SK-N-SH (cell line): ENCODE measurements around the gene TIA1. TPM values are rescaled to one million over a fixed set of nuclear protein-coding genes. Genes with fewer than 3 reads are reported as not detected.

Source experiments
- CTCF ChIA-PET: fragments of 300-600, 350-600 bp; formaldehyde crosslinking; extraction: SDS; loops from one replicate; lab custom pipeline; 2021; lab: Yijun Ruan, JAX
- POLR2A ChIA-PET: fragments of 350-600 bp; sonication (Branson Sonifier 250); formaldehyde crosslinking; extraction: SDS; loops from one replicate; lab custom pipeline; 2020; ENCODE audit warnings: antibody characterized with exemption, inconsistent platforms; lab: Yijun Ruan, JAX
- DNase-seq: peaks from one replicate; pipeline ENCODE4 v3.0.0; 2012
- H2AFZ ChIP-seq: fragments of 200-600 bp; sonication (generic); 2 replicates; pipeline ENCODE4 v1.8.1; 2016; ENCODE audit warnings: antibody characterized with exemption, mild to moderate bottlenecking, low read depth
- H3F3A ChIP-seq: fragments of 200-600 bp; sonication (generic); replicated peaks from 2 replicates; pipeline ENCODE3; 2016; ENCODE audit warnings: antibody characterized with exemption, mild to moderate bottlenecking; ENCODE audit not compliant: insufficient read depth
- H3K27ac ChIP-seq, 2 experiments: fragments of 200-500 bp in 1 of 2; fragments of 200-600 bp in 1 of 2; sonication (Bioruptor generic) in 1 of 2; sonication (generic), shearing (Covaris generic) in 1 of 2; 2 replicates each; pipeline versions ENCODE4 v1.5.1 to v1.6.1; 2014 to 2016; ENCODE audit warnings: low read depth in 2 of 2, inconsistent platforms in 1 of 2, low read length in 1 of 2, mild to moderate bottlenecking in 1 of 2, mixed read lengths in 1 of 2
- H3K27me3 ChIP-seq: fragments of 200-600 bp; sonication (generic), shearing (Covaris generic); 2 replicates; pipeline ENCODE4 v1.6.1; 2016; ENCODE audit warnings: mixed run types; ENCODE audit not compliant: insufficient read depth
- H3K36me3 ChIP-seq, 2 experiments: fragments of 200-500 bp in 1 of 2; fragments of 200-600 bp in 1 of 2; sonication (Bioruptor generic) in 1 of 2; sonication (generic) in 1 of 2; replicated peaks in 1 of 2; 2 replicates each; pipeline versions ENCODE3 to v1.5.1; 2014 to 2016; ENCODE audit warnings: low read length in 1 of 2, mild to moderate bottlenecking in 1 of 2; ENCODE audit not compliant: insufficient read depth in 2 of 2, control insufficient read depth in 1 of 2
- H3K4me1 ChIP-seq, 2 experiments: fragments of 200-500 bp in 1 of 2; fragments of 200-600 bp in 1 of 2; sonication (Bioruptor generic) in 1 of 2; sonication (generic), shearing (Covaris generic) in 1 of 2; 2 replicates each; pipeline versions ENCODE4 v1.5.1 to v1.6.1; 2014 to 2016; ENCODE audit warnings: low read depth in 1 of 2, low read length in 1 of 2, mixed run types in 1 of 2; ENCODE audit not compliant: insufficient read depth in 2 of 2, control insufficient read depth in 1 of 2
- H3K4me2 ChIP-seq: fragments of 200-600 bp; sonication (generic), shearing (Covaris generic); 2 replicates; pipeline ENCODE4 v1.6.1; 2017; ENCODE audit warnings: mixed run types
- H3K4me3 ChIP-seq, 2 experiments: fragments of 200-500 bp in 1 of 2; fragments of 200-600 bp in 1 of 2; sonication (Bioruptor generic) in 1 of 2; sonication (generic), shearing (Covaris generic) in 1 of 2; 2 replicates each; pipeline versions ENCODE4 v1.5.1 to v1.8.1; 2014 to 2016; ENCODE audit warnings: low read depth in 2 of 2, inconsistent platforms in 1 of 2, low read length in 1 of 2, mild to moderate bottlenecking in 1 of 2, mixed read lengths in 1 of 2, moderate library complexity in 1 of 2
- H3K79me2 ChIP-seq: fragments of 200-600 bp; sonication (generic); 2 replicates; pipeline ENCODE4 v1.8.1; 2017; ENCODE audit warnings: mild to moderate bottlenecking; ENCODE audit not compliant: insufficient read depth
- H3K9ac ChIP-seq: fragments of 200-600 bp; sonication (generic); 2 replicates; pipeline ENCODE4 v1.6.1; 2017; ENCODE audit warnings: mixed run types
- H3K9me2 ChIP-seq: fragments of 200-600 bp; sonication (generic); 2 replicates; pipeline ENCODE4 v1.6.1; 2017; ENCODE audit warnings: mixed run types
- H3K9me3 ChIP-seq: fragments of 200-600 bp; sonication (generic); 2 replicates; pipeline ENCODE4 v1.6.1; 2017; ENCODE audit warnings: mixed run types, mild to moderate bottlenecking, moderate library complexity
- H4K20me1 ChIP-seq: fragments of 200-600 bp; sonication (generic); 2 replicates; pipeline ENCODE4 v1.6.1; 2017; ENCODE audit warnings: mild to moderate bottlenecking, mixed run types; ENCODE audit not compliant: insufficient read depth
- CTCF ChIP-seq: fragments of 200-600 bp; sonication (generic); IDR thresholded peaks from 2 replicates; pipeline ENCODE4 v1.6.1; 2017; ENCODE audit warnings: antibody characterized with exemption, mild to moderate bottlenecking, moderate library complexity
- EP300 ChIP-seq, 2 experiments: IDR thresholded peaks; 2 replicates each; pipeline versions ENCODE4 v1.4.0 to v1.6.1; 2012; ENCODE audit warnings: borderline replicate concordance in 1 of 2, low read depth in 1 of 2, low read length in 1 of 2
- EZH2phosphoT487 ChIP-seq: fragments of 200-600 bp; sonication (generic); IDR thresholded peaks from 2 replicates; pipeline ENCODE4 v1.6.1; 2017; ENCODE audit warnings: low read depth, mixed run types, mild to moderate bottlenecking, antibody characterized with exemption, moderate library complexity, borderline replicate concordance
- FOSL2 ChIP-seq: IDR thresholded peaks from 2 replicates; pipeline ENCODE4 v1.4.0; 2012; ENCODE audit warnings: low read depth, mild to moderate bottlenecking, moderate library complexity, borderline replicate concordance
- MEF2A ChIP-seq: IDR thresholded peaks from 2 replicates; pipeline ENCODE4 v1.4.0; 2012; ENCODE audit warnings: low read depth, borderline replicate concordance
- NFIC ChIP-seq: IDR thresholded peaks from 2 replicates; pipeline ENCODE4 v1.4.0; 2012; ENCODE audit warnings: borderline replicate concordance
- RCOR1 ChIP-seq: fragments of 150-350 bp; IDR thresholded peaks from 2 replicates; pipeline ENCODE4 v1.6.1; 2017; ENCODE audit warnings: antibody characterized with exemption, low read length
- REST ChIP-seq: IDR thresholded peaks from 2 replicates; pipeline ENCODE4 v1.6.1; 2012; ENCODE audit warnings: mild to moderate bottlenecking, low read depth, low read length, moderate library complexity
- RFX5 ChIP-seq: IDR thresholded peaks from 2 replicates; pipeline ENCODE4 v1.6.1; 2012; ENCODE audit warnings: mild to moderate bottlenecking, improper control_type of control experiment, low read length
- RXRA ChIP-seq: IDR thresholded peaks from 2 replicates; pipeline ENCODE4 v1.4.0; 2012; ENCODE audit warnings: low read depth, mild to moderate bottlenecking, borderline replicate concordance
- SIN3A ChIP-seq: IDR thresholded peaks from 2 replicates; pipeline ENCODE4 v1.6.1; 2012; ENCODE audit warnings: low read depth, mild to moderate bottlenecking, low read length, moderate library complexity, borderline replicate concordance
- USF1 ChIP-seq: IDR thresholded peaks from 2 replicates; pipeline ENCODE4 v1.4.0; 2012; ENCODE audit warnings: low read depth, borderline replicate concordance
- WGBS: methylation state at CpG from one replicate; pipeline ENCODE4 v1.1.6; 2017; ENCODE audit warnings: low lambda C conversion rate; 5-methylcytosine and 5-hydroxymethylcytosine counted together
- polyA plus RNA-seq, 3 experiments: library from polyadenylated mRNA; depleted of rRNA; stranded (reverse); fragments of >200 nt; gene quantifications; 2 replicates each; pipeline ENCODE4 v1.2.3, GENCODE V29; 2012

Gene TIA1
- polyA plus RNA-seq, 1 of the 3 experiments (the other 2 are of a cell fraction), result 77.7 TPM

- ChIA-PET CTCF (interaction anchor here (0.8 to 1.8 kb wide), 5 partner anchors 11 to 359 kb away, joined by 3 to 6 read pairs (median 4); partner anchors contain the start of gene SNRPG), POLR2A (interaction anchor here (0.6 to 3.7 kb wide), 12 partner anchors 10 to 389 kb away, joined by 3 to 38 read pairs (median 8); partner anchors contain the start of genes C2orf42, FAM136A, MXD1 and SNRPG)
- Histone ChIP-seq H3K27me3 (no peaks in the 10 kb centered on the region), H3K4me2 (peak overlapping the region; percentile 95), H3K9me3 (no peaks in the 10 kb centered on the region), H3K4me3 (peak overlapping the region; percentile 69 to 79), H4K20me1 (no peaks in the 10 kb centered on the region), H2AFZ (peak overlapping the region; percentile 84), H3K4me1 (peaks cover 0 to 8% of the 10 kb centered on the region in 2 experiments; a peak in 2 of 4 replicates), H3K9ac (peak overlapping the region; percentile 69; the same call in 1 of the 2 replicates), H3K79me2 (peaks cover 10% of the 10 kb centered on the region), H3K9me2 (no peaks in the 10 kb centered on the region), H3K27ac (peak overlapping the region; percentile 7 to 84; a peak in 3 of 4 replicates), H3F3A (no peaks in the 10 kb centered on the region), H3K36me3 (peaks cover 0 to 18% of the 10 kb centered on the region in 2 experiments)
- 13% methylated on average over 12 of the region's 12 CpGs for WGBS
- DNase-seq, result peak; percentile 56
- TF ChIP-seq SIN3A (no peak), RXRA (no peak), REST (no peak), MEF2A (no peak), EZH2phosphoT487 (no peak), RFX5 (no peak), RCOR1 (no peak), FOSL2 (no peak)
These were observed 10.1 kb upstream of the TIA1 start for GRCh38 chr2:70258532-70258875.

GRCh38 chr2:70255637-70256314 lies 7.3 kb upstream of the TIA1 start:
- TF ChIP-seq EP300 (IDR thresholded peaks at IDR 0.05; ENCODE audit: borderline replicate concordance in 1 of 2, low read depth in 1 of 2, low read length in 1 of 2), result no peak
- TF ChIP-seq NFIC, result no peak
- TF ChIP-seq CTCF, result no peak
- TF ChIP-seq USF1, result no peak
- TF ChIP-seq REST, result no peak
- no peak for TF ChIP-seq RCOR1
- WGBS, result 93% methylated on average over 8 of the region's 8 CpGs
- POLR2A ChIA-PET, result no interaction called here

More at GRCh38 chr2:70255637-70256314, 7.3 kb upstream of the TIA1 start:
- H3K9me3 ChIP-seq, result no peaks in the 10 kb centered on the region
- no peak overlapping the region for H3K27ac ChIP-seq
- no peaks in the 10 kb centered on the region for H4K20me1 ChIP-seq
- peaks cover 0 to 2% of the 10 kb centered on the region in 2 experiments for H3K36me3 ChIP-seq
- H3K4me1 ChIP-seq, result peaks cover 0 to 8% of the 10 kb centered on the region in 2 experiments; a peak in 2 of 4 replicates
- no peak overlapping the region for H2AFZ ChIP-seq
- H3K9me2 ChIP-seq, result no peaks in the 10 kb centered on the region
- DNase-seq, result no peak
- no peak overlapping the region for H3K4me2 ChIP-seq
- no peak overlapping the region for H3K9ac ChIP-seq
- CTCF ChIA-PET, result no interaction called here
- H3K4me3 ChIP-seq, result no peak overlapping the region
- H3K79me2 ChIP-seq, result peaks cover 7% of the 10 kb centered on the region
- H3F3A ChIP-seq, result no peaks in the 10 kb centered on the region
- no peaks in the 10 kb centered on the region for H3K27me3 ChIP-seq
